ENCODE data around the gene MAGI2.

DNA sequence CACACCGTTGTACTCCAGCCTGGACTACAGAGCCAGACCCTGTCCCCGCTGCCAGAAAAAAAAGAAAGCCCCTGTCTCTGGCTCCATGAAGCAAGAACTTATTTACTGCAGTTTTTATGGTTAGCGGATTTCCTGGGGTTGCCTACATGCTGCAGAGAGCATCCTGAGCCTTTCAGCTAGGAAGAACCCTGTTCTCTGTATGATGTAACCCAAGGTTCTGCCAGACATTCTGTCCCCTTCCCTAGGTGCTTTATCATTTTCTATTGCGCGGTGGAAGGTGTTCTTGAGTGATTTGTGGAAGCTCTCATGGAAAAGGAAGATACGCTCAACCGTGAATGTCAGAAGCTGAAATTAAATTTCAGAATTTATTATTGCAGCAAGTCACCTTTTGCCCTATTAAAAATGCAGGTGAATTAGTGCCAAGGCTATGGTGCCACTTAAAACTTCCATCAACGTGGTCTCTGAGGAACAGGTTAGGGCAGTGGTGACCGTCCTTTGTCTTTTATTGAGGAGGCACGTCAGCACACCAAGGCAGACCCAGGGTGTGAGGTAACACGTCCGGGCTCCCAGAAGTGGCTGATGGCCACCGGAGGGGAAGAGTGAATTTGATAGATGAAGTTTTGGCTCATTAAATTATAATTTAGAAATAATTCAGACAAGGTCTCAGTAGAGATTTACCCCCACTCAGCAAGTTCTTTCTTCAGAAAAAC lies 1381.8 kb downstream of the MAGI2 start:
- TF ChIP-seq, protein P1, sequence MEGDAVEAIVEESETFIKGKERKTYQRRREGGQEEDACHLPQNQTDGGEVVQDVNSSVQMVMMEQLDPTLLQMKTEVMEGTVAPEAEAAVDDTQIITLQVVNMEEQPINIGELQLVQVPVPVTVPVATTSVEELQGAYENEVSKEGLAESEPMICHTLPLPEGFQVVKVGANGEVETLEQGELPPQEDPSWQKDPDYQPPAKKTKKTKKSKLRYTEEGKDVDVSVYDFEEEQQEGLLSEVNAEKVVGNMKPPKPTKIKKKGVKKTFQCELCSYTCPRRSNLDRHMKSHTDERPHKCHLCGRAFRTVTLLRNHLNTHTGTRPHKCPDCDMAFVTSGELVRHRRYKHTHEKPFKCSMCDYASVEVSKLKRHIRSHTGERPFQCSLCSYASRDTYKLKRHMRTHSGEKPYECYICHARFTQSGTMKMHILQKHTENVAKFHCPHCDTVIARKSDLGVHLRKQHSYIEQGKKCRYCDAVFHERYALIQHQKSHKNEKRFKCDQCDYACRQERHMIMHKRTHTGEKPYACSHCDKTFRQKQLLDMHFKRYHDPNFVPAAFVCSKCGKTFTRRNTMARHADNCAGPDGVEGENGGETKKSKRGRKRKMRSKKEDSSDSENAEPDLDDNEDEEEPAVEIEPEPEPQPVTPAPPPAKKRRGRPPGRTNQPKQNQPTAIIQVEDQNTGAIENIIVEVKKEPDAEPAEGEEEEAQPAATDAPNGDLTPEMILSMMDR (conservative IDR thresholded peaks at IDR 0.05; ENCODE audit: low read length): no peak
- no peak for TF ChIP-seq EZH2phosphoT487 (IDR thresholded peaks at IDR 0.05; ENCODE audit: borderline replicate concordance, low read depth, low read length)
